Epithelial cell of esophagus (primary cell): ENCODE data around the gene DEPDC4.

Experiments
- DNase-seq: peaks from one replicate; pipeline ENCODE4 v3.0.0; 2010; ENCODE audit warnings: low read depth
- H3K4me3 ChIP-seq: 2 replicates; pipeline ENCODE4 v1.5.1; 2011; ENCODE audit warnings: mild to moderate bottlenecking, low read length, control low read depth
- CTCF ChIP-seq: IDR thresholded peaks from 2 replicates; pipeline ENCODE4 v1.5.1; 2011; ENCODE audit warnings: low read depth, mild to moderate bottlenecking, low read length, control low read depth, inconsistent platforms; ENCODE audit not compliant: insufficient read depth; ENCODE audit errors: missing control alignments

DEPDC4 gene

GRCh38 chr12:100254876-100255275 lies 12.0 kb downstream of the DEPDC4 start:
- DNase-seq: peak; percentile 69
- TF ChIP-seq CTCF: no peak
- H3K4me3 ChIP-seq: no peak overlapping the region

DNA sequence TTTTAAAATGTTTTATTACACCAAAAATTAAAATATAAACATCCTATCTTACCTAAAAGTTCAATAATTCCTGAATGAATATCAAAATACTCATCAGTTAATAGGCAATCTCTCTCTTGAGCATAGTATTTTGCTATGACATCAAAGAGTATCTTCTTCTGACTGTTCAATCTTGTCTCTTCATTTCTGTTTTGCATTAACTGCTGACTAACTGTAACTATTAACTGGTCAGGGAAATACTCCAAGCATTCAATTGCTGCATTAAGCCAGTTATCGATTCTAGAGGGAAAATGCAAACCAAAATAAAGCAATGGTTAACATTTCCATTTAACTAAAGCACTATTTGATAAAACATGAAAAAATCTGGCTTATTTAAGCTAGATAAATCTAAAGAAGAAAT lies 13.4 kb downstream of the DEPDC4 start:
- no peak for DNase-seq
- H3K4me3 ChIP-seq: no peak overlapping the region
- no peak for TF ChIP-seq CTCF

- TF ChIP-seq CTCF: no peak
- DNase-seq: no peak
- no peak overlapping the region for H3K4me3 ChIP-seq
Measured at GRCh38 chr12:100251917-100252316, 15.0 kb downstream of the DEPDC4 start.

GRCh38 chr12:100249941-100250340 lies 16.9 kb downstream of the DEPDC4 start:
- DNase-seq: no peak
- H3K4me3 ChIP-seq: no peak overlapping the region
- no peak for TF ChIP-seq CTCF

DNA sequence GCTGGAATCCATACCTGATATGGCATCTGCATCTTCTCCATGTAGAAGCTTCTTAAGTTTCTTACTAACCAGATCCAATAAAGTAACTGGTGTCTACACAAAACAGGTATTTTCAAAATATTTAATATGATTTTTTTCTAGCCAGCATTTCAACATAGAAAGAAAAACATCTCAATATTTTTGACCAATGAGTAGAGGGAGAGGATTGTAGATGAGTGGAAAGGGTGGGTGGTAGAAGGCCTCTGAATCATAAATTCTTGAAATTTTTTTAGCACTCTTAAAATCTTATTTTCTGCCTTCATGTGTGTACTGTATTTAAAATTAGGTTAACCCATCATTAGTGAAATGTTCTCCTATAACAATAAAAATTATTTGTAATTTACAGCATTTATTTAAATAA lies 18.0 kb downstream of the DEPDC4 start:
- TF ChIP-seq CTCF: no peak
- H3K4me3 ChIP-seq: no peak overlapping the region
- no peak for DNase-seq

- no peak for TF ChIP-seq CTCF
- no peak overlapping the region for H3K4me3 ChIP-seq
- no peak for DNase-seq
Measured at GRCh38 chr12:100247765-100248164, 19.1 kb downstream of the DEPDC4 start.

GRCh38 chr12:100243137-100243536 lies 23.7 kb downstream of the DEPDC4 start:
- no peak overlapping the region for H3K4me3 ChIP-seq
- no peak for TF ChIP-seq CTCF
- no peak for DNase-seq
